Measurements from ENCODE around the gene ST6GAL2.

Gene ST6GAL2

DNA sequence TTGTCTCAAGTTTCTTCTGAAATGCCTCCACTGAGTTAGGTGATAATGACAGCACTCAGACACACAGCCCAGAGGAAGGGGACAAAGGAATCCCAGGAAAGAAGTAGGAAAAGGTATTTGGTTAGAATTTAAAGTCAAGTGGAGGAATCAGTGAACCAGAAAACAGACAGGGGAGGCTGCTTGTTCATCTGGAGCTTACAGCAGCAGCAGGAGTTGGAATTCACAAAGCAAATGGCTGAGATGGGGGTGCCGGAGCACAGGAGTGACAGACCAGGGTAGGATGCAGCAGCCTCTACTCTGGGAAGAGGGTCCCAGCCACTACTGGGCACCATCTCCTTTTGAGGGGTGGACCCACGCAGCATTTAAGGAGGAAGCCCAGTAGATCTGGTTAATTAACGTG, 104.8 kb downstream of the ST6GAL2 start:
- DNase-seq (ENCODE audit: low spot score) = no peak
- H3K27ac ChIP-seq = no peak overlapping the region
- CTCF ChIA-PET = no interaction called here
- POLR2A ChIA-PET (ENCODE audit: low non-redundant PET) = no interaction called here
- TF ChIP-seq, protein P1, sequence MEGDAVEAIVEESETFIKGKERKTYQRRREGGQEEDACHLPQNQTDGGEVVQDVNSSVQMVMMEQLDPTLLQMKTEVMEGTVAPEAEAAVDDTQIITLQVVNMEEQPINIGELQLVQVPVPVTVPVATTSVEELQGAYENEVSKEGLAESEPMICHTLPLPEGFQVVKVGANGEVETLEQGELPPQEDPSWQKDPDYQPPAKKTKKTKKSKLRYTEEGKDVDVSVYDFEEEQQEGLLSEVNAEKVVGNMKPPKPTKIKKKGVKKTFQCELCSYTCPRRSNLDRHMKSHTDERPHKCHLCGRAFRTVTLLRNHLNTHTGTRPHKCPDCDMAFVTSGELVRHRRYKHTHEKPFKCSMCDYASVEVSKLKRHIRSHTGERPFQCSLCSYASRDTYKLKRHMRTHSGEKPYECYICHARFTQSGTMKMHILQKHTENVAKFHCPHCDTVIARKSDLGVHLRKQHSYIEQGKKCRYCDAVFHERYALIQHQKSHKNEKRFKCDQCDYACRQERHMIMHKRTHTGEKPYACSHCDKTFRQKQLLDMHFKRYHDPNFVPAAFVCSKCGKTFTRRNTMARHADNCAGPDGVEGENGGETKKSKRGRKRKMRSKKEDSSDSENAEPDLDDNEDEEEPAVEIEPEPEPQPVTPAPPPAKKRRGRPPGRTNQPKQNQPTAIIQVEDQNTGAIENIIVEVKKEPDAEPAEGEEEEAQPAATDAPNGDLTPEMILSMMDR (conservative IDR thresholded peaks at IDR 0.05; ENCODE audit: low read depth) = no peak

DNA sequence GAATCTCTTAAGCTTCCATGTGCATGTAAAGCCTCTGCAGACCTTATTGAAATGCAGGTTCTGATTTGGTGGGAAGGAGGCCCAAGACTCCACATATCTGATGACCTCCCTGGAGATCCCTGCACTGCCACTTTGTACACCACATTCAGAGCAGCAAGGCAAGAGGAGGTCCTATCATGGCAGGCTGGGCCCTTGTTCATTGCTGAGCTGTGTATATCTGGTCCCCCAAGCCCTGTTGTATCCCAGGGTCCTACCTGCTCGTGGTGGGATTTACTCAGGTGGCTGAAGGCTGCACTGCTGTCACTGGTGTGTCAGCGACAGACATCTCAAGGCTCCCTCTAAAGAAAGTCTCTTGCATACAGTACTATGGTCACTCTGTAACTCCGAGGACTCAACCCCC, 114.2 kb downstream of the ST6GAL2 start:
- DNase-seq (ENCODE audit: low spot score) = no peak
- CTCF ChIA-PET = interaction anchor here (0.6 kb wide), 1 partner anchor 55 kb away, joined by 3 read pairs; no protein-coding TSS in a partner anchor
- POLR2A ChIA-PET (ENCODE audit: low non-redundant PET) = no interaction called here
- no peak overlapping the region for H3K27ac ChIP-seq
- TF ChIP-seq, protein P1 (conservative IDR thresholded peaks at IDR 0.05; ENCODE audit: low read depth) = no peak

DNA sequence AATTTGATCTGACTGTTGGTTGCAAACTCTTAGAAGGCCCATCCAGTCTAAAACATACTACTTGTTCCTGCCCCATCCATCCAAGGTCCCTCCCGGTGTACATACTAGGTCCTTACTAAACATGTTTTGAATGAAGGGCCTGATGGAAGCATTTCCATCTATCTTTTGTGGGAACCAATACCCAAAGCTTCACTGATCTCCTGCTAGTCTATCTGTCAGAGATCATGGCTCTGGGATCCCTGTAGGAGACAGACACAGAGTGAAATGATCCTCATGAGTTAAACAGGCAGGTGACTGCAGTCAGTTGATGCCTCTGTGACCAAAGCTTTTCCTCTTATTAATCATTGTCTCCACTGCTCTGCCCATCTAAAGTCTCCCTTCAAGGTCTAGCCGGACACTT, 115.0 kb downstream of the ST6GAL2 start:
- H3K27ac ChIP-seq = no peak overlapping the region
- ChIA-PET CTCF (no interaction called here), POLR2A (ENCODE audit: low non-redundant PET) (no interaction called here)
- TF ChIP-seq, protein P1 (conservative IDR thresholded peaks at IDR 0.05; ENCODE audit: low read depth) = no peak
- no peak for DNase-seq (ENCODE audit: low spot score)

DNA sequence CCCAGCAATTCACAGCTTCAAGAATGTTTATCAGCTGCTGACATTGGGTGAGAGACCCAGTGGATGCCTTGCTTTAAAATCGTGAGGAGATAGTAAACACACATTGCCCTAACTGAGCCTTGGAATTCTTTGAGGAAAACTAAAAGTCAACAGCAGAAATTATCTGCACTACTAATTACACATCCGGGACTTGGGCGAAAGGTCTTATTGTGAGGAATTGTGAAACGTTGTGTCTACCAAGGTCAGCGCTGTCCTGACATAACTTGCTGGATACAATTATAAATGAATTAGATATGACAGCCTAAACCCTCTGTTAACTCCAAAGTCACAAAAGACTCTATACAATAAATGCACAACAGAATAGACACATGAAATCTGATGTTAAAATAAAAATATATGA, 121.4 kb downstream of the ST6GAL2 start:
- ChIA-PET POLR2A (ENCODE audit: low non-redundant PET) (no interaction called here), CTCF (no interaction called here)
- H3K27ac ChIP-seq = no peak overlapping the region
- TF ChIP-seq, protein P1 (conservative IDR thresholded peaks at IDR 0.05; ENCODE audit: low read depth) = no peak
- DNase-seq (ENCODE audit: low spot score) = no peak

DNA sequence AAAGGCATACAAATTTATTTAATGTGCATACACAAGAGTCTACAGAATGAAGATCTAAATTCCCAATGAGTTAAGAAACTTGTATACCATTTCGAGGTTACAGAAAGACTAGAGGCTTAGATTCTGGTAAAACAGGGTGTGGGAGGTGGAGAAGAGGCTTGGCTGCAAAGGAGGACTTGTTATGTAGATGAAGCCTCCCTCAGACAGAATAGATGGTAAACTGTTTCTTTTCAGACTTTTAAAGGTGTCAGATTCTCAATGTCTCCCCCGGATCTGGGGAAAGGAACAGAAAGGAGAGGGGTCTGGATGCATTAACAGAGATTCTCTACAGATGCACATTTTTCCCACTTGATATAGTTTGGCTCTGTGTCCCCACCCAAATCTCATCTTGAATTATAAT, 126.0 kb downstream of the ST6GAL2 start:
- no peak overlapping the region for H3K27ac ChIP-seq
- ChIA-PET CTCF (no interaction called here), POLR2A (ENCODE audit: low non-redundant PET) (interaction anchor here (0.6 kb wide), 1 partner anchor 67 kb away, joined by 3 read pairs; no protein-coding TSS in a partner anchor)
- TF ChIP-seq, protein P1 (conservative IDR thresholded peaks at IDR 0.05; ENCODE audit: low read depth) = no peak
- DNase-seq (ENCODE audit: low spot score) = no peak

DNA sequence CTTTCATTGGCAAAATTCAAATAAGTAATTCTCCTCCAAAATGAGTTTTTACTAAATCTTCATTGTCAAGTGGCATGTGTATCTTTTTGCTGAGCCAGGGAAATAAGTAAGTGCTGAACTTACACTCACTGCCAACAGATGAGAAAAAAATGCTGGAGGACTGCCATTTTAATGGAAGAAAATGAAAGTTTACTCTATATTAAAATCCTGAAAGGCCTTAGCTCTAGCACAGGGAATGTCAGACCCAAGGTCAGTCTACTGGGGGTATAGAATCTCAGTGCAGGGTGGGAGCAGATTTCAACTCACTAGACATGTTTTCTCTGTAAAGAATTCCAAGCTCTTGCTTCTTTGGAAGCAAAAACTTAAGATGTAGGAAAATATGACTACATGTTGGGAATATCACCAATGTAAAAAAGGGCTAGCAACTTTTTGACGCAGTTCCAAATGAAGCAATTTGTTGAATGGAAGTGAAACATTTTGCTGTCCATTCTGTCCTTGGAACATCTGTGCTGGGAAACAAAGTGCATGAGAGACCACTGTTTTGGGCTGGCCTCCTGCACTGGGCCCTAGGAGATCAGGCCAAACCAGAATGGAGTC, 127.0 kb downstream of the ST6GAL2 start:
- ChIA-PET CTCF (no interaction called here), POLR2A (ENCODE audit: low non-redundant PET) (no interaction called here)
- H3K27ac ChIP-seq = no peak overlapping the region
- TF ChIP-seq, protein P1 (conservative IDR thresholded peaks at IDR 0.05; ENCODE audit: low read depth) = no peak
- DNase-seq (ENCODE audit: low spot score) = no peak
